Glutamatergic neuron (in vitro differentiated cells): Measurements from ENCODE around the gene FAM13C. TPM values are rescaled to one million over a fixed set of nuclear protein-coding genes. Genes with fewer than 3 reads are reported as not detected.
"Not testable (repeated sequence)": the region's sequence is repeated elsewhere in the genome, so short reads cannot be mapped to it uniquely, and the experiment has no call there.

Experiments used
- DNase-seq: peaks from one replicate; pipeline ENCODE4 v3.0.0; 2022
- H3K27ac Mint-ChIP-seq: one replicate; pipeline ENCODE4 v1.8.0; 2020; ENCODE audit warnings: mild to moderate bottlenecking, mixed read lengths, inconsistent platforms; ENCODE audit not compliant: unreplicated experiment
- H3K27me3 Mint-ChIP-seq: one replicate; pipeline ENCODE4 v1.8.0; 2020; ENCODE audit warnings: mild to moderate bottlenecking, moderate library complexity, mixed read lengths, inconsistent platforms; ENCODE audit not compliant: unreplicated experiment
- H3K36me3 Mint-ChIP-seq: one replicate; pipeline ENCODE4 v1.8.0; 2020; ENCODE audit warnings: mild to moderate bottlenecking, mixed read lengths, inconsistent platforms; ENCODE audit not compliant: unreplicated experiment
- H3K4me1 Mint-ChIP-seq: one replicate; pipeline ENCODE4 v1.8.0; 2020; ENCODE audit warnings: mild to moderate bottlenecking, low read depth, mixed read lengths, inconsistent platforms; ENCODE audit not compliant: unreplicated experiment
- H3K4me3 Mint-ChIP-seq: one replicate; pipeline ENCODE4 v1.8.0; 2020; ENCODE audit warnings: mild to moderate bottlenecking, mixed read lengths, inconsistent platforms; ENCODE audit not compliant: unreplicated experiment
- H3K9me3 Mint-ChIP-seq: one replicate; pipeline ENCODE4 v1.8.0; 2020; ENCODE audit warnings: mild to moderate bottlenecking, moderate library complexity, mixed read lengths, inconsistent platforms; ENCODE audit not compliant: unreplicated experiment
- CTCF ChIP-seq: fragments of 200-600 bp; sonication (generic); IDR thresholded peaks from one replicate; pipeline ENCODE4 v1.5.0; 2021; ENCODE audit not compliant: partially characterized antibody, unreplicated experiment
- total RNA-seq: library from RNA; stranded (reverse); fragmentation: NEBNext Ultra II Directional; extraction: Animal tissue kit (Norgen Biotek cat#: 25700); gene quantifications from one replicate; pipeline ENCODE4 v1.2.1, GENCODE V29; 2021; ENCODE audit not compliant: unreplicated experiment

FAM13C gene
- total RNA-seq, 1 donor from 2014 or later: 17.8 TPM

GRCh38 chr10:59243611-59244195, 118.6 kb downstream of the FAM13C start:
- Mint-ChIP-seq H3K9me3 (peaks cover 3% of the 10 kb centered on the region), H3K36me3 (peaks cover 5% of the 10 kb centered on the region), H3K27ac (peak overlapping the region; percentile 1), H3K4me3 (no peak overlapping the region), H3K4me1 (no peaks in the 10 kb centered on the region), H3K27me3 (no peaks in the 10 kb centered on the region)
- DNase-seq: no peak
- TF ChIP-seq CTCF: no peak

- no peak for TF ChIP-seq CTCF
- H3K36me3 Mint-ChIP-seq: peaks cover 6% of the 10 kb centered on the region
- DNase-seq: no peak
- H3K9me3 Mint-ChIP-seq: peaks cover 3% of the 10 kb centered on the region
- no peaks in the 10 kb centered on the region for H3K27me3 Mint-ChIP-seq
- H3K4me3 Mint-ChIP-seq: no peak overlapping the region
- no peaks in the 10 kb centered on the region for H3K4me1 Mint-ChIP-seq
- no peak overlapping the region for H3K27ac Mint-ChIP-seq
These were observed 119.4 kb downstream of the FAM13C start for GRCh38 chr10:59242991-59243390.

- Mint-ChIP-seq H3K27ac (no peak overlapping the region), H3K27me3 (no peaks in the 10 kb centered on the region), H3K36me3 (peaks cover 6% of the 10 kb centered on the region), H3K9me3 (peaks cover 3% of the 10 kb centered on the region), H3K4me1 (no peaks in the 10 kb centered on the region), H3K4me3 (no peak overlapping the region)
- DNase-seq: no peak
- no peak for TF ChIP-seq CTCF
These were observed 120.3 kb downstream of the FAM13C start for GRCh38 chr10:59242057-59242456.

- TF ChIP-seq CTCF: peak; percentile 86
- no peak for DNase-seq
These were observed 121.7 kb downstream of the FAM13C start for GRCh38 chr10:59240582-59241183.

GRCh38 chr10:59239108-59239507, 123.2 kb downstream of the FAM13C start:
- H3K36me3 Mint-ChIP-seq, H3K4me1 Mint-ChIP-seq, H3K9me3 Mint-ChIP-seq, DNase-seq, H3K27ac Mint-ChIP-seq, H3K4me3 Mint-ChIP-seq, H3K27me3 Mint-ChIP-seq: not testable (repeated sequence)

More at GRCh38 chr10:59240582-59241183, 121.7 kb downstream of the FAM13C start:
- H3K36me3 Mint-ChIP-seq: peaks cover 6% of the 10 kb centered on the region
- H3K4me3 Mint-ChIP-seq: no peak overlapping the region
- H3K4me1 Mint-ChIP-seq: no peaks in the 10 kb centered on the region
- H3K27ac Mint-ChIP-seq: no peak overlapping the region
- H3K9me3 Mint-ChIP-seq: peaks cover 3% of the 10 kb centered on the region
- no peaks in the 10 kb centered on the region for H3K27me3 Mint-ChIP-seq
